Stimulated activated CD8-positive, alpha-beta memory T cell treated with anti-CD3 and anti-CD28 coated beads, Interleukin-4, amount 100 ng/mL, for 48 hours (primary cell): ENCODE results near the gene RAB14.
"Not testable (repeated sequence)": the region's sequence is repeated elsewhere in the genome, so short reads cannot be mapped to it uniquely, and the experiment has no call there.

Source experiments
- DNase-seq: peaks from one replicate; pipeline ENCODE4 v3.0.0-alpha.2; 2020

Gene RAB14

GRCh38 chr9:121189006-121189405 is 12.7 kb downstream of the RAB14 start:
- DNase-seq, result no peak

- no peak for DNase-seq
Measured at GRCh38 chr9:121187636-121188305, 13.9 kb downstream of the RAB14 start.

GRCh38 chr9:121185774-121186403 is 15.8 kb downstream of the RAB14 start:
- DNase-seq, result no peak

- DNase-seq, result no peak
Measured at GRCh38 chr9:121185178-121185745, 16.4 kb downstream of the RAB14 start.

GRCh38 chr9:121184463-121184862 is 17.2 kb downstream of the RAB14 start:
- no peak for DNase-seq

- no peak for DNase-seq
Measured at GRCh38 chr9:121183666-121184423, 17.8 kb downstream of the RAB14 start.

GRCh38 chr9:121182989-121183388 is 18.7 kb downstream of the RAB14 start:
- no peak for DNase-seq

GRCh38 chr9:121182101-121182836 is 19.4 kb downstream of the RAB14 start:
- no peak for DNase-seq

GRCh38 chr9:121179930-121180681 is 21.6 kb downstream of the RAB14 start:
- no peak for DNase-seq

- DNase-seq, result not testable (repeated sequence)
Measured at GRCh38 chr9:121179373-121179721, 22.3 kb downstream of the RAB14 start.

- DNase-seq, result no peak
Measured at GRCh38 chr9:121178676-121179372, 22.8 kb downstream of the RAB14 start.

GRCh38 chr9:121173501-121173900 is 28.2 kb downstream of the RAB14 start:
- DNase-seq, result no peak

GRCh38 chr9:121172726-121173487 is 28.8 kb downstream of the RAB14 start:
- no peak for DNase-seq

GRCh38 chr9:121171236-121171635 is 30.4 kb downstream of the RAB14 start:
- DNase-seq, result no peak

- no peak for DNase-seq
Measured at GRCh38 chr9:121169094-121169601, 32.5 kb downstream of the RAB14 start.

GRCh38 chr9:121168052-121168451 is 33.6 kb downstream of the RAB14 start:
- no peak for DNase-seq

- no peak for DNase-seq
Measured at GRCh38 chr9:121160025-121160424, 41.6 kb downstream of the RAB14 start.

GRCh38 chr9:121157939-121158338 is 43.7 kb downstream of the RAB14 start:
- DNase-seq, result no peak

- no peak for DNase-seq
Measured at GRCh38 chr9:121156263-121156731, 45.4 kb downstream of the RAB14 start.

- DNase-seq, result no peak
Measured at GRCh38 chr9:121154782-121155181, 46.9 kb downstream of the RAB14 start.
